ENCODE data around the gene DUSP22.

Gene DUSP22

GRCh38 chr6:394641-395289, 102.5 kb downstream of the DUSP22 start:
- TF ChIP-seq POLR2AphosphoS5 (IDR thresholded peaks at IDR 0.05; ENCODE audit: low read depth, low read length): no peak
- TF ChIP-seq SIN3A (IDR thresholded peaks at IDR 0.05; ENCODE audit: borderline replicate concordance, insufficient read depth, low read length): no peak
- no peak for TF ChIP-seq TAF1 (IDR thresholded peaks at IDR 0.05; ENCODE audit: borderline replicate concordance, insufficient read depth, low read length)
- TF ChIP-seq FOXP2 (optimal IDR thresholded peaks at IDR 0.05; ENCODE audit: borderline replicate concordance, extremely low read depth, extremely low read length, insufficient read depth): no peak
- no peak for TF ChIP-seq REST (IDR thresholded peaks at IDR 0.05; ENCODE audit: insufficient read depth in 1 of 2, low read depth in 2 of 2, low read length in 2 of 2)

- no peak for TF ChIP-seq SIN3A (IDR thresholded peaks at IDR 0.05; ENCODE audit: borderline replicate concordance, insufficient read depth, low read length)
- no peak for TF ChIP-seq POLR2AphosphoS5 (IDR thresholded peaks at IDR 0.05; ENCODE audit: low read depth, low read length)
- TF ChIP-seq FOXP2 (optimal IDR thresholded peaks at IDR 0.05; ENCODE audit: borderline replicate concordance, extremely low read depth, extremely low read length, insufficient read depth): no peak
- no peak for TF ChIP-seq REST (IDR thresholded peaks at IDR 0.05; ENCODE audit: insufficient read depth in 1 of 2, low read depth in 2 of 2, low read length in 2 of 2)
- TF ChIP-seq TAF1 (IDR thresholded peaks at IDR 0.05; ENCODE audit: borderline replicate concordance, insufficient read depth, low read length): no peak
Measured at GRCh38 chr6:395432-396125, 103.3 kb downstream of the DUSP22 start.

GRCh38 chr6:396126-396520, 103.8 kb downstream of the DUSP22 start:
- TF ChIP-seq TAF1 (IDR thresholded peaks at IDR 0.05; ENCODE audit: borderline replicate concordance, insufficient read depth, low read length) (no peak), FOXP2 (optimal IDR thresholded peaks at IDR 0.05; ENCODE audit: borderline replicate concordance, extremely low read depth, extremely low read length, insufficient read depth) (no peak)

GRCh38 chr6:397056-397455, 104.8 kb downstream of the DUSP22 start:
- TF ChIP-seq POLR2AphosphoS5 (IDR thresholded peaks at IDR 0.05; ENCODE audit: low read depth, low read length) (no peak), SIN3A (IDR thresholded peaks at IDR 0.05; ENCODE audit: borderline replicate concordance, insufficient read depth, low read length) (no peak), TAF1 (IDR thresholded peaks at IDR 0.05; ENCODE audit: borderline replicate concordance, insufficient read depth, low read length) (no peak), REST (IDR thresholded peaks at IDR 0.05; ENCODE audit: insufficient read depth in 1 of 2, low read depth in 2 of 2, low read length in 2 of 2) (no peak), FOXP2 (optimal IDR thresholded peaks at IDR 0.05; ENCODE audit: borderline replicate concordance, extremely low read depth, extremely low read length, insufficient read depth) (no peak)

GRCh38 chr6:397604-398003, 105.3 kb downstream of the DUSP22 start:
- TF ChIP-seq POLR2AphosphoS5 (IDR thresholded peaks at IDR 0.05; ENCODE audit: low read depth, low read length): no peak
- TF ChIP-seq TAF1 (IDR thresholded peaks at IDR 0.05; ENCODE audit: borderline replicate concordance, insufficient read depth, low read length): no peak

- TF ChIP-seq POLR2AphosphoS5 (IDR thresholded peaks at IDR 0.05; ENCODE audit: low read depth, low read length) (no peak), TAF1 (IDR thresholded peaks at IDR 0.05; ENCODE audit: borderline replicate concordance, insufficient read depth, low read length) (no peak), FOXP2 (optimal IDR thresholded peaks at IDR 0.05; ENCODE audit: borderline replicate concordance, extremely low read depth, extremely low read length, insufficient read depth) (no peak), REST (IDR thresholded peaks at IDR 0.05; ENCODE audit: insufficient read depth in 1 of 2, low read depth in 2 of 2, low read length in 2 of 2) (no peak), SIN3A (IDR thresholded peaks at IDR 0.05; ENCODE audit: borderline replicate concordance, insufficient read depth, low read length) (no peak)
Measured at GRCh38 chr6:398065-398464, 105.8 kb downstream of the DUSP22 start.

All from PFSK-1 (cell line).